ENCODE results near the gene DNAJC22.
"Not testable (repeated sequence)": the region's sequence is repeated elsewhere in the genome, so short reads cannot be mapped to it uniquely, and the experiment has no call there.

- not testable (repeated sequence) for TF ChIP-seq EP300, POLR2AphosphoS5, CTCF (IDR thresholded peaks at IDR 0.05)
Measured at GRCh38 chr12:49380184-49380583, 33.5 kb downstream of the DNAJC22 start.
